IPS-20b (cell line): Measurements from ENCODE around the gene AGAP1.

Source experiments
- H3K27ac ChIP-seq: one replicate; pipeline ENCODE4 v1.5.1; 2013; ENCODE audit warnings: low read length
- H3K27me3 ChIP-seq: 2 replicates; pipeline ENCODE4 v1.6.1; 2013; ENCODE audit warnings: mild to moderate bottlenecking, low read length, inconsistent platforms; ENCODE audit not compliant: insufficient read depth
- H3K36me3 ChIP-seq: 2 replicates; pipeline ENCODE4 v1.6.1; 2013; ENCODE audit warnings: low read depth, mild to moderate bottlenecking, inconsistent platforms, low read length, moderate library complexity; ENCODE audit not compliant: insufficient read depth
- H3K4me1 ChIP-seq: 2 replicates; pipeline ENCODE4 v1.6.1; 2013; ENCODE audit warnings: mild to moderate bottlenecking, control low read depth, inconsistent platforms, low read length, moderate library complexity; ENCODE audit not compliant: insufficient read depth
- H3K4me3 ChIP-seq: 2 replicates; pipeline ENCODE4 v1.5.1; 2013; ENCODE audit warnings: mild to moderate bottlenecking, low read length, inconsistent platforms
- H3K9ac ChIP-seq: 2 replicates; pipeline ENCODE4 v1.6.1; 2013; ENCODE audit warnings: low read depth, mild to moderate bottlenecking, inconsistent platforms, low read length, moderate library complexity
- H3K9me3 ChIP-seq: 2 replicates; pipeline ENCODE4 v1.6.1; 2013; ENCODE audit warnings: mild to moderate bottlenecking, low read depth, low read length, inconsistent platforms; ENCODE audit not compliant: insufficient read depth

AGAP1 gene

GRCh38 chr2:235638541-235639427, 144.9 kb downstream of the AGAP1 start:
- H3K4me1 ChIP-seq: peaks cover 32% of the 10 kb centered on the region
- H3K27me3 ChIP-seq: no peaks in the 10 kb centered on the region
- H3K9me3 ChIP-seq: no peaks in the 10 kb centered on the region
- H3K36me3 ChIP-seq: no peaks in the 10 kb centered on the region
- no peak overlapping the region for H3K9ac ChIP-seq
- H3K27ac ChIP-seq: no peak overlapping the region
- no peak overlapping the region for H3K4me3 ChIP-seq

- Histone ChIP-seq H3K4me3 (no peak overlapping the region), H3K9me3 (no peaks in the 10 kb centered on the region), H3K4me1 (peaks cover 29% of the 10 kb centered on the region), H3K27ac (no peak overlapping the region), H3K36me3 (no peaks in the 10 kb centered on the region), H3K27me3 (no peaks in the 10 kb centered on the region), H3K9ac (no peak overlapping the region)
Measured at GRCh38 chr2:235639428-235639773, 145.6 kb downstream of the AGAP1 start.

- Histone ChIP-seq H3K27ac (no peak overlapping the region), H3K4me1 (peaks cover 29% of the 10 kb centered on the region), H3K36me3 (no peaks in the 10 kb centered on the region), H3K9me3 (no peaks in the 10 kb centered on the region), H3K27me3 (no peaks in the 10 kb centered on the region), H3K9ac (no peak overlapping the region), H3K4me3 (no peak overlapping the region)
Measured at GRCh38 chr2:235639885-235640284, 146.0 kb downstream of the AGAP1 start.

- no peak overlapping the region for H3K9ac ChIP-seq
- H3K27me3 ChIP-seq: no peaks in the 10 kb centered on the region
- H3K36me3 ChIP-seq: no peaks in the 10 kb centered on the region
- H3K4me1 ChIP-seq: peaks cover 29% of the 10 kb centered on the region
- H3K27ac ChIP-seq: no peak overlapping the region
- H3K4me3 ChIP-seq: no peak overlapping the region
- no peaks in the 10 kb centered on the region for H3K9me3 ChIP-seq
Measured at GRCh38 chr2:235640377-235640776, 146.5 kb downstream of the AGAP1 start.

GRCh38 chr2:235640926-235641723, 147.3 kb downstream of the AGAP1 start:
- H3K36me3 ChIP-seq: no peaks in the 10 kb centered on the region
- H3K4me1 ChIP-seq: peaks cover 29% of the 10 kb centered on the region
- H3K27ac ChIP-seq: no peak overlapping the region
- no peaks in the 10 kb centered on the region for H3K27me3 ChIP-seq
- no peaks in the 10 kb centered on the region for H3K9me3 ChIP-seq
- H3K9ac ChIP-seq: no peak overlapping the region
- H3K4me3 ChIP-seq: no peak overlapping the region

GRCh38 chr2:235641956-235642355, 148.1 kb downstream of the AGAP1 start:
- H3K27me3 ChIP-seq: no peaks in the 10 kb centered on the region

GRCh38 chr2:235642446-235643098, 148.7 kb downstream of the AGAP1 start:
- no peaks in the 10 kb centered on the region for H3K9me3 ChIP-seq
- no peaks in the 10 kb centered on the region for H3K36me3 ChIP-seq
- H3K9ac ChIP-seq: no peak overlapping the region
- peaks cover 29% of the 10 kb centered on the region for H3K4me1 ChIP-seq
- no peaks in the 10 kb centered on the region for H3K27me3 ChIP-seq
- no peak overlapping the region for H3K27ac ChIP-seq
- H3K4me3 ChIP-seq: no peak overlapping the region

More at GRCh38 chr2:235641956-235642355, 148.1 kb downstream of the AGAP1 start:
- Histone ChIP-seq H3K36me3 (no peaks in the 10 kb centered on the region), H3K27ac (no peak overlapping the region), H3K9me3 (no peaks in the 10 kb centered on the region), H3K4me3 (no peak overlapping the region), H3K4me1 (peaks cover 29% of the 10 kb centered on the region), H3K9ac (no peak overlapping the region)

- no peak overlapping the region for H3K9ac ChIP-seq
- no peak overlapping the region for H3K27ac ChIP-seq
- H3K36me3 ChIP-seq: no peaks in the 10 kb centered on the region
- H3K9me3 ChIP-seq: no peaks in the 10 kb centered on the region
- H3K4me3 ChIP-seq: no peak overlapping the region
- H3K4me1 ChIP-seq: peaks cover 29% of the 10 kb centered on the region
- H3K27me3 ChIP-seq: no peaks in the 10 kb centered on the region
Measured at GRCh38 chr2:235643680-235644511, 150.1 kb downstream of the AGAP1 start.

GRCh38 chr2:235647264-235647663, 153.4 kb downstream of the AGAP1 start:
- no peaks in the 10 kb centered on the region for H3K36me3 ChIP-seq
- no peak overlapping the region for H3K27ac ChIP-seq
- peaks cover 1% of the 10 kb centered on the region; the same call in 1 of the 2 replicates for H3K4me1 ChIP-seq
- H3K9me3 ChIP-seq: no peaks in the 10 kb centered on the region
- no peak overlapping the region for H3K9ac ChIP-seq
- no peaks in the 10 kb centered on the region for H3K27me3 ChIP-seq
- H3K4me3 ChIP-seq: no peak overlapping the region

GRCh38 chr2:235647877-235648276, 154.0 kb downstream of the AGAP1 start:
- H3K4me1 ChIP-seq: no peaks in the 10 kb centered on the region
- no peak overlapping the region for H3K4me3 ChIP-seq
- H3K36me3 ChIP-seq: no peaks in the 10 kb centered on the region
- H3K9me3 ChIP-seq: no peaks in the 10 kb centered on the region
- H3K9ac ChIP-seq: no peak overlapping the region
- no peak overlapping the region for H3K27ac ChIP-seq
- no peaks in the 10 kb centered on the region for H3K27me3 ChIP-seq

- no peaks in the 10 kb centered on the region for H3K27me3 ChIP-seq
- H3K4me3 ChIP-seq: no peak overlapping the region
- H3K27ac ChIP-seq: no peak overlapping the region
Measured at GRCh38 chr2:235649418-235649817, 155.6 kb downstream of the AGAP1 start.

More at GRCh38 chr2:235649418-235649817, 155.6 kb downstream of the AGAP1 start:
- Histone ChIP-seq H3K4me1 (no peaks in the 10 kb centered on the region), H3K9me3 (no peaks in the 10 kb centered on the region), H3K36me3 (no peaks in the 10 kb centered on the region), H3K9ac (no peak overlapping the region)
